Effector memory CD8-positive, alpha-beta T cell (primary cell): Measurements from ENCODE around the gene TXNL1.

Experiments
- ATAC-seq: fragments of 150-1000 bp; cut with Tn5 transposase; replicated peaks from 2 replicates; pipeline ENCODE4 v1.10.0; 2021; ENCODE audit warnings: mild to moderate bottlenecking, moderate library complexity
- DNase-seq, 3 experiments: peaks; one replicate each; pipeline ENCODE4 v3.0.0; 2021
- H3K27ac Mint-ChIP-seq, 2 donors: one replicate each; pipeline ENCODE4 v1.8.0; 2022; ENCODE audit warnings: mild to moderate bottlenecking in 2 of 2, mixed read lengths in 2 of 2, moderate library complexity in 2 of 2
- H3K27me3 Mint-ChIP-seq, 2 donors: one replicate each; pipeline ENCODE4 v1.8.0; 2022; ENCODE audit warnings: mixed read lengths in 2 of 2
- H3K36me3 Mint-ChIP-seq: one replicate; pipeline ENCODE4 v1.8.0; 2022; ENCODE audit warnings: mild to moderate bottlenecking, moderate library complexity, mixed read lengths; ENCODE audit not compliant: insufficient read depth
- H3K4me1 Mint-ChIP-seq, 2 donors: one replicate each; pipeline ENCODE4 v1.8.0; 2022; ENCODE audit warnings: low read depth in 2 of 2, mixed read lengths in 2 of 2
- H3K4me3 Mint-ChIP-seq, 2 donors: one replicate each; pipeline ENCODE4 v1.8.0; 2022; ENCODE audit warnings: mild to moderate bottlenecking in 2 of 2, mixed read lengths in 2 of 2, moderate library complexity in 2 of 2
- H3K9me3 Mint-ChIP-seq, 2 donors: one replicate each; pipeline ENCODE4 v1.8.0; 2022; ENCODE audit warnings: mixed read lengths in 2 of 2

The TXNL1 gene

GRCh38 chr18:56637711-56638231, 621 bp downstream of the TXNL1 start:
- Mint-ChIP-seq H3K27ac (peak overlapping the region; percentile 98 to 100), H3K36me3 (peaks cover 29% of the 10 kb centered on the region), H3K27me3 (no peaks in the 10 kb centered on the region), H3K4me3 (peak overlapping the region; percentile 100), H3K4me1 (peaks cover 28 to 48% of the 10 kb centered on the region in 2 donors), H3K9me3 (peaks cover 5 to 8% of the 10 kb centered on the region in 2 donors)
- DNase-seq (peak in 1 of 3 experiments; percentile 13), ATAC-seq (peak; percentile 3)

GRCh38 chr18:56637176-56637575, 1.2 kb downstream of the TXNL1 start:
- Mint-ChIP-seq H3K4me1 (peaks cover 28 to 52% of the 10 kb centered on the region in 2 donors), H3K27me3 (no peaks in the 10 kb centered on the region), H3K27ac (peak overlapping the region; percentile 98 to 100), H3K36me3 (peaks cover 29% of the 10 kb centered on the region), H3K9me3 (peaks cover 5 to 8% of the 10 kb centered on the region in 2 donors), H3K4me3 (peak overlapping the region; percentile 100)
- ATAC-seq (no peak), DNase-seq (no peak)

- ATAC-seq: no peak
- peak overlapping the region in 1 of 2 donors; percentile 5 for H3K27ac Mint-ChIP-seq
- H3K27me3 Mint-ChIP-seq: no peaks in the 10 kb centered on the region
- H3K36me3 Mint-ChIP-seq: peaks cover 32% of the 10 kb centered on the region
- H3K4me3 Mint-ChIP-seq: no peak overlapping the region
- DNase-seq: no peak
- peaks cover 5 to 8% of the 10 kb centered on the region in 2 donors for H3K9me3 Mint-ChIP-seq
- peaks cover 32 to 65% of the 10 kb centered on the region in 2 donors for H3K4me1 Mint-ChIP-seq
Observed at GRCh38 chr18:56635007-56635406, 3.4 kb downstream of the TXNL1 start.

GRCh38 chr18:56632070-56633022, 6.0 kb downstream of the TXNL1 start:
- peaks cover 16% of the 10 kb centered on the region for H3K36me3 Mint-ChIP-seq
- H3K9me3 Mint-ChIP-seq: no peaks in the 10 kb centered on the region
- H3K4me1 Mint-ChIP-seq: peaks cover 29 to 75% of the 10 kb centered on the region in 2 donors
- H3K27me3 Mint-ChIP-seq: no peaks in the 10 kb centered on the region
- H3K27ac Mint-ChIP-seq: no peak overlapping the region
- no peak for ATAC-seq
- no peak overlapping the region for H3K4me3 Mint-ChIP-seq
- no peak for DNase-seq

- Mint-ChIP-seq H3K4me3 (no peak overlapping the region), H3K27me3 (no peaks in the 10 kb centered on the region), H3K36me3 (peaks cover 18% of the 10 kb centered on the region), H3K4me1 (peaks cover 19 to 55% of the 10 kb centered on the region in 2 donors), H3K27ac (peak overlapping the region in 1 of 2 donors; percentile 10), H3K9me3 (no peaks in the 10 kb centered on the region)
- no peak for DNase-seq
- no peak for ATAC-seq
Observed at GRCh38 chr18:56627991-56628390, 10.4 kb downstream of the TXNL1 start.

- DNase-seq (no peak), ATAC-seq (no peak)
- H3K4me3 Mint-ChIP-seq: no peak overlapping the region
- no peaks in the 10 kb centered on the region for H3K4me1 Mint-ChIP-seq
- H3K27ac Mint-ChIP-seq: no peak overlapping the region
- peaks cover 92% of the 10 kb centered on the region for H3K36me3 Mint-ChIP-seq
- no peaks in the 10 kb centered on the region for H3K9me3 Mint-ChIP-seq
- H3K27me3 Mint-ChIP-seq: no peaks in the 10 kb centered on the region
Observed at GRCh38 chr18:56615738-56616520, 22.5 kb downstream of the TXNL1 start.

GRCh38 chr18:56606618-56607017, 31.8 kb downstream of the TXNL1 start:
- ATAC-seq (no peak), DNase-seq (no peak)
- Mint-ChIP-seq H3K9me3 (no peaks in the 10 kb centered on the region), H3K4me3 (no peak overlapping the region), H3K4me1 (no peaks in the 10 kb centered on the region), H3K27me3 (no peaks in the 10 kb centered on the region), H3K27ac (peak overlapping the region in 1 of 2 donors; percentile 56), H3K36me3 (peaks cover 69% of the 10 kb centered on the region)

- Mint-ChIP-seq H3K27me3 (no peaks in the 10 kb centered on the region), H3K27ac (no peak overlapping the region), H3K9me3 (no peaks in the 10 kb centered on the region), H3K36me3 (peaks cover 16% of the 10 kb centered on the region), H3K4me1 (no peaks in the 10 kb centered on the region), H3K4me3 (no peak overlapping the region)
- ATAC-seq (no peak), DNase-seq (no peak)
Observed at GRCh38 chr18:56598422-56598821, 40.0 kb downstream of the TXNL1 start.

GRCh38 chr18:56593906-56594305, 44.5 kb downstream of the TXNL1 start:
- no peaks in the 10 kb centered on the region for H3K27me3 Mint-ChIP-seq
- no peak overlapping the region for H3K27ac Mint-ChIP-seq
- H3K4me3 Mint-ChIP-seq: no peak overlapping the region
- no peaks in the 10 kb centered on the region for H3K36me3 Mint-ChIP-seq
- no peaks in the 10 kb centered on the region for H3K4me1 Mint-ChIP-seq
- ATAC-seq: no peak
- DNase-seq: no peak
- no peaks in the 10 kb centered on the region for H3K9me3 Mint-ChIP-seq

- Mint-ChIP-seq H3K36me3 (no peaks in the 10 kb centered on the region), H3K27ac (no peak overlapping the region), H3K4me3 (no peak overlapping the region), H3K4me1 (no peaks in the 10 kb centered on the region), H3K9me3 (no peaks in the 10 kb centered on the region), H3K27me3 (peaks cover 30 to 34% of the 10 kb centered on the region in 2 donors)
- DNase-seq (no peak), ATAC-seq (no peak)
Observed at GRCh38 chr18:56580026-56580425, 58.4 kb downstream of the TXNL1 start.

GRCh38 chr18:56579451-56579850, 58.9 kb downstream of the TXNL1 start:
- H3K9me3 Mint-ChIP-seq: no peaks in the 10 kb centered on the region
- H3K27me3 Mint-ChIP-seq: peaks cover 30 to 34% of the 10 kb centered on the region in 2 donors
- H3K27ac Mint-ChIP-seq: no peak overlapping the region
- DNase-seq: no peak
- H3K4me1 Mint-ChIP-seq: no peaks in the 10 kb centered on the region
- H3K4me3 Mint-ChIP-seq: no peak overlapping the region
- no peaks in the 10 kb centered on the region for H3K36me3 Mint-ChIP-seq
- no peak for ATAC-seq

- no peak overlapping the region for H3K4me3 Mint-ChIP-seq
- H3K27me3 Mint-ChIP-seq: peaks cover 35 to 43% of the 10 kb centered on the region in 2 donors
- DNase-seq (no peak), ATAC-seq (no peak)
- no peaks in the 10 kb centered on the region for H3K9me3 Mint-ChIP-seq
- H3K27ac Mint-ChIP-seq: no peak overlapping the region
- no peaks in the 10 kb centered on the region for H3K4me1 Mint-ChIP-seq
- no peaks in the 10 kb centered on the region for H3K36me3 Mint-ChIP-seq
Observed at GRCh38 chr18:56576826-56577573, 61.4 kb downstream of the TXNL1 start.
